Measurements from ENCODE around the gene MPP2.

The MPP2 gene

GRCh38 chr17:43860077-43860725, 47.1 kb downstream of the MPP2 start:
- TF ChIP-seq CTCF (IDR thresholded peaks at IDR 0.05; ENCODE audit: poor library complexity, severe bottlenecking): no peak
- H3K36me3 ChIP-seq (ENCODE audit: low read depth): no peaks in the 10 kb centered on the region
- H3K27ac ChIP-seq (ENCODE audit: poor library complexity, severe bottlenecking): no peak overlapping the region
- no peaks in the 10 kb centered on the region for H3K27me3 ChIP-seq (ENCODE audit: insufficient read depth, poor library complexity, severe bottlenecking)
- ATAC-seq (ENCODE audit: low read depth) (no peak), DNase-seq (ENCODE audit: low spot score) (no peak)
- no peaks in the 10 kb centered on the region for H3K4me1 ChIP-seq (ENCODE audit: insufficient read depth, poor library complexity, severe bottlenecking)
- no peaks in the 10 kb centered on the region for H3K9me3 ChIP-seq (ENCODE audit: severe bottlenecking)
- H3K4me3 ChIP-seq (ENCODE audit: severe bottlenecking): no peak overlapping the region

GRCh38 chr17:43857957-43858600, 49.3 kb downstream of the MPP2 start:
- ATAC-seq (ENCODE audit: low read depth) (no peak), DNase-seq (ENCODE audit: low spot score) (no peak)
- H3K4me3 ChIP-seq (ENCODE audit: severe bottlenecking): no peak overlapping the region
- H3K9me3 ChIP-seq (ENCODE audit: severe bottlenecking): no peaks in the 10 kb centered on the region
- H3K27ac ChIP-seq (ENCODE audit: poor library complexity, severe bottlenecking): no peak overlapping the region
- H3K36me3 ChIP-seq (ENCODE audit: low read depth): no peaks in the 10 kb centered on the region
- H3K4me1 ChIP-seq (ENCODE audit: insufficient read depth, poor library complexity, severe bottlenecking): no peaks in the 10 kb centered on the region
- H3K27me3 ChIP-seq (ENCODE audit: insufficient read depth, poor library complexity, severe bottlenecking): no peaks in the 10 kb centered on the region
- TF ChIP-seq CTCF (IDR thresholded peaks at IDR 0.05; ENCODE audit: poor library complexity, severe bottlenecking): no peak

GRCh38 chr17:43857141-43857540, 50.2 kb downstream of the MPP2 start:
- H3K4me1 ChIP-seq (ENCODE audit: insufficient read depth, poor library complexity, severe bottlenecking): no peaks in the 10 kb centered on the region
- H3K36me3 ChIP-seq (ENCODE audit: low read depth): no peaks in the 10 kb centered on the region
- no peak overlapping the region for H3K27ac ChIP-seq (ENCODE audit: poor library complexity, severe bottlenecking)
- H3K27me3 ChIP-seq (ENCODE audit: insufficient read depth, poor library complexity, severe bottlenecking): no peaks in the 10 kb centered on the region
- H3K4me3 ChIP-seq (ENCODE audit: severe bottlenecking): no peak overlapping the region
- no peaks in the 10 kb centered on the region for H3K9me3 ChIP-seq (ENCODE audit: severe bottlenecking)
- ATAC-seq (ENCODE audit: low read depth): no peak
- no peak for TF ChIP-seq CTCF (IDR thresholded peaks at IDR 0.05; ENCODE audit: poor library complexity, severe bottlenecking)
- DNase-seq (ENCODE audit: low spot score): no peak

- TF ChIP-seq CTCF (IDR thresholded peaks at IDR 0.05; ENCODE audit: poor library complexity, severe bottlenecking): no peak
- Histone ChIP-seq H3K4me3 (ENCODE audit: severe bottlenecking) (no peak overlapping the region), H3K27me3 (ENCODE audit: insufficient read depth, poor library complexity, severe bottlenecking) (no peaks in the 10 kb centered on the region), H3K36me3 (ENCODE audit: low read depth) (no peaks in the 10 kb centered on the region), H3K4me1 (ENCODE audit: insufficient read depth, poor library complexity, severe bottlenecking) (no peaks in the 10 kb centered on the region), H3K27ac (ENCODE audit: poor library complexity, severe bottlenecking) (no peak overlapping the region), H3K9me3 (ENCODE audit: severe bottlenecking) (no peaks in the 10 kb centered on the region)
- DNase-seq (ENCODE audit: low spot score) (no peak), ATAC-seq (ENCODE audit: low read depth) (no peak)
Observed at GRCh38 chr17:43856141-43856540, 51.2 kb downstream of the MPP2 start.

GRCh38 chr17:43855061-43855460, 52.3 kb downstream of the MPP2 start:
- Histone ChIP-seq H3K27ac (ENCODE audit: poor library complexity, severe bottlenecking) (no peak overlapping the region), H3K9me3 (ENCODE audit: severe bottlenecking) (no peaks in the 10 kb centered on the region), H3K36me3 (ENCODE audit: low read depth) (no peaks in the 10 kb centered on the region), H3K27me3 (ENCODE audit: insufficient read depth, poor library complexity, severe bottlenecking) (no peaks in the 10 kb centered on the region), H3K4me1 (ENCODE audit: insufficient read depth, poor library complexity, severe bottlenecking) (no peaks in the 10 kb centered on the region), H3K4me3 (ENCODE audit: severe bottlenecking) (no peak overlapping the region)
- ATAC-seq (ENCODE audit: low read depth) (no peak), DNase-seq (ENCODE audit: low spot score) (no peak)
- TF ChIP-seq CTCF (IDR thresholded peaks at IDR 0.05; ENCODE audit: poor library complexity, severe bottlenecking): no peak

All from RWPE2 (cell line).